HCT116 (cell line): ENCODE measurements around the gene SLC22A12. TPM values are rescaled to one million over a fixed set of nuclear protein-coding genes. Genes with fewer than 3 reads are reported as not detected.

Experiments used
- ATAC-seq: fragments of 200-7000 bp; cut with Tn5 transposase; 2 replicates; pipeline ENCODE4 v1.9.1; 2020; ENCODE audit warnings: mild to moderate bottlenecking, moderate library complexity
- BruUV-seq: library from RNA; stranded (reverse); fragments of 400-500 nt; replicated peaks from 2 replicates; lab custom pipeline; 2021; lab: Mats Ljungman, UMichigan
- CTCF ChIA-PET: fragments of 300-600 bp; sonication (Branson Sonifier 250); formaldehyde crosslinking; loops from one replicate; lab custom pipeline; 2021; ENCODE audit warnings: antibody characterized with exemption; lab: Charles Lee
- POLR2A ChIA-PET: fragments of 300-600, 350-600 bp; sonication (Branson Sonifier 250); formaldehyde crosslinking; loops from one replicate; lab custom pipeline; 2021; ENCODE audit warnings: antibody characterized with exemption; lab: Charles Lee
- RAD21 ChIA-PET, 2 experiments: fragments of 300-600 bp; sonication (Branson Sonifier 250); formaldehyde crosslinking; loops; one replicate each; lab custom pipeline; 2023; ENCODE audit warnings: low total read pairs in 2 of 2; ENCODE audit not compliant: uncharacterized antibody in 2 of 2, unreplicated experiment in 2 of 2, low non-redundant PET in 1 of 2; lab: Charles Lee
- DNase-seq: peaks from one replicate; pipeline ENCODE4 v3.0.0-alpha.2; 2010; ENCODE audit warnings: low read depth, low spot score
- H2AFZ ChIP-seq: fragments of 200-600 bp; shearing (Covaris generic), sonication (generic); 2 replicates; pipeline ENCODE4 v1.6.1; 2017; ENCODE audit warnings: low read depth, mixed run types, mixed read lengths, antibody characterized with exemption, low read length; ENCODE audit not compliant: poor library complexity, severe bottlenecking
- H3K27ac ChIP-seq: 2 replicates; pipeline ENCODE4 v1.5.1; 2012; ENCODE audit warnings: low read depth, low read length
- H3K27me3 ChIP-seq: fragments of 200-600 bp; sonication (generic); 2 replicates; pipeline ENCODE4 v1.6.1; 2016; ENCODE audit warnings: mixed run types, low read length, mixed read lengths; ENCODE audit not compliant: insufficient read depth
- H3K36me3 ChIP-seq, 2 experiments: fragments of 200-500 bp in 1 of 2; fragments of 200-600 bp in 1 of 2; sonication (Bioruptor generic) in 1 of 2; sonication (generic) in 1 of 2; 2 replicates each; pipeline versions ENCODE4 v1.5.1 to v1.6.1; 2014 to 2016; ENCODE audit warnings: low read length in 2 of 2, inconsistent platforms in 1 of 2, mixed read lengths in 1 of 2, mixed run types in 1 of 2; ENCODE audit not compliant: insufficient read depth in 2 of 2, control insufficient read depth in 1 of 2
- H3K4me1 ChIP-seq, 2 experiments: fragments of 200-600 bp in 1 of 2; sonication (generic) in 1 of 2; 2 replicates each; pipeline versions ENCODE4 v1.5.1 to v1.6.1; 2012 to 2017; ENCODE audit warnings: low read length in 2 of 2, inconsistent platforms in 1 of 2, mild to moderate bottlenecking in 1 of 2, mixed read lengths in 1 of 2, mixed run types in 1 of 2, moderate library complexity in 1 of 2; ENCODE audit not compliant: insufficient read depth in 2 of 2, control insufficient read depth in 1 of 2
- H3K4me2 ChIP-seq: fragments of 200-600 bp; sonication (generic); 2 replicates; pipeline ENCODE4 v1.6.1; 2017; ENCODE audit warnings: mixed run types, low read length, mixed read lengths
- H3K4me3 ChIP-seq, 2 experiments: fragments of 200-600 bp in 1 of 2; sonication (generic) in 1 of 2; replicated peaks in 1 of 2; 2 replicates each; pipeline ENCODE4 v1.5.1; 2011 to 2016; ENCODE audit warnings: low read length in 2 of 2, control low read depth in 1 of 2, low read depth in 1 of 2, mild to moderate bottlenecking in 1 of 2, mixed read lengths in 1 of 2, mixed run types in 1 of 2
- H3K79me2 ChIP-seq: fragments of 200-600 bp; sonication (generic); 2 replicates; pipeline ENCODE4 v1.6.1; 2017; ENCODE audit warnings: mild to moderate bottlenecking, mixed run types, low read length, moderate library complexity, mixed read lengths; ENCODE audit not compliant: insufficient read depth
- H3K9ac ChIP-seq: fragments of 200-600 bp; sonication (generic); 2 replicates; pipeline ENCODE4 v1.6.1; 2016; ENCODE audit warnings: low read length, mixed read lengths
- H3K9me2 ChIP-seq: fragments of 200-600 bp; sonication (generic), shearing (Covaris generic); 2 replicates; pipeline ENCODE4 v1.6.1; 2017; ENCODE audit warnings: mixed run types, mild to moderate bottlenecking, moderate library complexity; ENCODE audit not compliant: insufficient read depth
- H3K9me3 ChIP-seq, 2 experiments: fragments of 200-500 bp in 1 of 2; fragments of 200-600 bp in 1 of 2; sonication (Bioruptor generic) in 1 of 2; sonication (generic) in 1 of 2; 2 replicates each; pipeline ENCODE4 v1.6.1; 2014 to 2017; ENCODE audit warnings: low read length in 2 of 2, mixed read lengths in 2 of 2, inconsistent platforms in 1 of 2, low read depth in 1 of 2, mild to moderate bottlenecking in 1 of 2, mixed run types in 1 of 2, moderate library complexity in 1 of 2; ENCODE audit not compliant: control insufficient read depth in 1 of 2, insufficient read depth in 1 of 2
- H4K20me1 ChIP-seq: fragments of 200-600 bp; sonication (generic), shearing (Covaris generic); 2 replicates; pipeline ENCODE4 v1.6.1; 2017; ENCODE audit warnings: mixed run types, mild to moderate bottlenecking, moderate library complexity; ENCODE audit not compliant: insufficient read depth
- CBX3 ChIP-seq: IDR thresholded peaks from 2 replicates; pipeline ENCODE4 v1.6.1; 2012; ENCODE audit warnings: low read depth
- CEBPB ChIP-seq: IDR thresholded peaks from 2 replicates; pipeline ENCODE4 v1.6.1; 2012; ENCODE audit warnings: low read depth
- CTCF ChIP-seq, 3 experiments: fragments of 200-600 bp in 1 of 3; sonication (generic) in 1 of 3; IDR thresholded peaks in 2 of 3; conservative IDR thresholded peaks in 1 of 3; 2 replicates each; pipeline ENCODE4 v1.5.1; 2012 to 2017; ENCODE audit warnings: low read depth in 2 of 3, low read length in 2 of 3, antibody characterized with exemption in 1 of 3, borderline replicate concordance in 1 of 3, control low read depth in 1 of 3, mild to moderate bottlenecking in 1 of 3, mixed read lengths in 1 of 3, mixed run types in 1 of 3, moderate library complexity in 1 of 3; ENCODE audit not compliant: insufficient read depth in 1 of 3
- EGR1 ChIP-seq: IDR thresholded peaks from 2 replicates; pipeline ENCODE4 v1.6.1; 2012; ENCODE audit warnings: low read depth
- ELF1 ChIP-seq: IDR thresholded peaks from 2 replicates; pipeline ENCODE4 v1.6.1; 2012; ENCODE audit warnings: low read depth, borderline replicate concordance
- EZH2phosphoT487 ChIP-seq: fragments of 200-600 bp; IDR thresholded peaks from 2 replicates; pipeline ENCODE4 v1.6.1; 2018; ENCODE audit warnings: antibody characterized with exemption, borderline replicate concordance
- FOSL1 ChIP-seq: IDR thresholded peaks from 2 replicates; pipeline ENCODE4 v1.6.1; 2012; ENCODE audit warnings: low read depth
- JUND ChIP-seq: IDR thresholded peaks from 2 replicates; pipeline ENCODE4 v1.6.1; 2012
- POLR2AphosphoS5 ChIP-seq: IDR thresholded peaks from 2 replicates; pipeline ENCODE4 v1.6.1; 2011; ENCODE audit warnings: mild to moderate bottlenecking, low read depth, low read length, moderate library complexity
- RAD21 ChIP-seq: IDR thresholded peaks from 2 replicates; pipeline ENCODE4 v1.6.1; 2012; ENCODE audit warnings: low read depth, mild to moderate bottlenecking
- SIN3A ChIP-seq: IDR thresholded peaks from 2 replicates; pipeline ENCODE4 v1.6.1; 2012; ENCODE audit warnings: low read depth
- SP1 ChIP-seq: IDR thresholded peaks from 2 replicates; pipeline ENCODE4 v1.6.1; 2012; ENCODE audit warnings: low read depth
- SRF ChIP-seq: IDR thresholded peaks from 2 replicates; pipeline ENCODE4 v1.6.1; 2012; ENCODE audit warnings: low read depth
- TCF7L2 ChIP-seq: IDR thresholded peaks from 2 replicates; pipeline ENCODE4 v1.7.0; 2011; ENCODE audit warnings: borderline replicate concordance, inconsistent platforms; ENCODE audit not compliant: insufficient read depth, insufficient read length; ENCODE audit errors: extremely low read depth
- ZBTB33 ChIP-seq: IDR thresholded peaks from 2 replicates; pipeline ENCODE4 v1.6.1; 2011; ENCODE audit warnings: mild to moderate bottlenecking, low read length, moderate library complexity; ENCODE audit not compliant: insufficient replicate concordance; ENCODE audit errors: extremely low read depth
- ZFX ChIP-seq: fragments of 450-650 bp; IDR thresholded peaks from 2 replicates; pipeline ENCODE4 v1.6.1; 2017
- ZNF274 ChIP-seq: fragments of 200-500 bp; sonication (Bioruptor generic); IDR thresholded peaks from 2 replicates; pipeline ENCODE4 v1.6.1; 2014; ENCODE audit warnings: mild to moderate bottlenecking, low read depth, low read length, inconsistent platforms
- intact Hi-C: fragments of 100-400 bp; cut with micrococcal nuclease; formaldehyde crosslinking; loops from 2 replicates; pipeline ENCODE4 v1.10.0; 2022
- total RNA-seq: library from RNA; stranded (reverse); gene quantifications from one replicate; pipeline ENCODE4 v1.2.1, GENCODE V29; 2021; ENCODE audit not compliant: unreplicated experiment

SLC22A12 gene
- total RNA-seq, 1 experiment from 2014 or later = not detected

GRCh38 chr11:64546176-64546575, 44.8 kb upstream of the SLC22A12 start:
- TF ChIP-seq FOSL1 = no peak
- TF ChIP-seq CBX3 = no peak
- no peak for TF ChIP-seq ZBTB33
- no peak for TF ChIP-seq EZH2phosphoT487
- no peak for TF ChIP-seq POLR2AphosphoS5
- no peak for TF ChIP-seq SRF
- no peak for TF ChIP-seq TCF7L2
- intact Hi-C loops = no loop called here
- no peaks in the 10 kb centered on the region for H3K9me2 ChIP-seq
- DNase-seq = no peak
- no peaks in the 10 kb centered on the region for H4K20me1 ChIP-seq
- H3K4me1 ChIP-seq = peaks cover 12 to 25% of the 10 kb centered on the region in 2 experiments
- POLR2A ChIA-PET = no interaction called here
- no peaks in the 10 kb centered on the region for H3K9me3 ChIP-seq
- ATAC-seq = peak; percentile 11; the same call in 1 of the 2 replicates
- CTCF ChIA-PET = no interaction called here
- H3K4me2 ChIP-seq = peak overlapping the region; percentile 65
- no peak overlapping the region for H3K9ac ChIP-seq
- no peaks in the 10 kb centered on the region for H3K36me3 ChIP-seq
- peak overlapping the region; percentile 81 for H2AFZ ChIP-seq
- no peaks in the 10 kb centered on the region for H3K79me2 ChIP-seq
- no TSS peak for BruUV-seq
- no peak overlapping the region for H3K27ac ChIP-seq
- 0 out of 4 replicates have a peak overlapping the region, but pooled peaks of 1 of the 2 experiments have one; percentile 23 for H3K4me3 ChIP-seq
- no peaks in the 10 kb centered on the region for H3K27me3 ChIP-seq
- RAD21 ChIA-PET = no interaction called here

GRCh38 chr11:64546600-64546999, 44.4 kb upstream of the SLC22A12 start:
- CTCF ChIA-PET = no interaction called here
- no TSS peak for BruUV-seq
- TF ChIP-seq EGR1 (no peak), ZNF274 (no peak), FOSL1 (no peak), EZH2phosphoT487 (no peak), POLR2AphosphoS5 (no peak), SP1 (no peak), JUND (no peak), ZFX (no peak), ELF1 (no peak), CTCF (IDR thresholded peaks at IDR 0.05 in 2 of 3, conservative IDR thresholded peaks at IDR 0.05 in 1 of 3; ENCODE audit: borderline replicate concordance in 1 of 3, insufficient read depth in 1 of 3, low read depth in 2 of 3, low read length in 2 of 3) (no peak), SIN3A (no peak), CEBPB (no peak), RAD21 (no peak)

More at GRCh38 chr11:64546600-64546999, 44.4 kb upstream of the SLC22A12 start:
- Histone ChIP-seq H3K9ac (no peak overlapping the region), H3K4me3 (no peak overlapping the region), H2AFZ (no peak overlapping the region), H3K9me3 (no peaks in the 10 kb centered on the region), H3K4me2 (peak overlapping the region; percentile 65; the same call in 1 of the 2 replicates), H3K9me2 (no peaks in the 10 kb centered on the region), H4K20me1 (no peaks in the 10 kb centered on the region), H3K27ac (no peak overlapping the region), H3K27me3 (no peaks in the 10 kb centered on the region), H3K4me1 (peaks cover 12 to 25% of the 10 kb centered on the region in 2 experiments), H3K79me2 (no peaks in the 10 kb centered on the region), H3K36me3 (no peaks in the 10 kb centered on the region)
- DNase-seq (no peak), ATAC-seq (no peak)
- POLR2A ChIA-PET = no interaction called here
- intact Hi-C loops = no loop called here
- RAD21 ChIA-PET = no interaction called here
